Measurements from ENCODE around the gene ACOXL. TPM values are rescaled to one million over a fixed set of nuclear protein-coding genes. Genes with fewer than 3 reads are reported as not detected.

ACOXL gene
- total and polyA plus RNA-seq, 9 donors = 0.08 to 0.56 (median 0.19) TPM

DNA sequence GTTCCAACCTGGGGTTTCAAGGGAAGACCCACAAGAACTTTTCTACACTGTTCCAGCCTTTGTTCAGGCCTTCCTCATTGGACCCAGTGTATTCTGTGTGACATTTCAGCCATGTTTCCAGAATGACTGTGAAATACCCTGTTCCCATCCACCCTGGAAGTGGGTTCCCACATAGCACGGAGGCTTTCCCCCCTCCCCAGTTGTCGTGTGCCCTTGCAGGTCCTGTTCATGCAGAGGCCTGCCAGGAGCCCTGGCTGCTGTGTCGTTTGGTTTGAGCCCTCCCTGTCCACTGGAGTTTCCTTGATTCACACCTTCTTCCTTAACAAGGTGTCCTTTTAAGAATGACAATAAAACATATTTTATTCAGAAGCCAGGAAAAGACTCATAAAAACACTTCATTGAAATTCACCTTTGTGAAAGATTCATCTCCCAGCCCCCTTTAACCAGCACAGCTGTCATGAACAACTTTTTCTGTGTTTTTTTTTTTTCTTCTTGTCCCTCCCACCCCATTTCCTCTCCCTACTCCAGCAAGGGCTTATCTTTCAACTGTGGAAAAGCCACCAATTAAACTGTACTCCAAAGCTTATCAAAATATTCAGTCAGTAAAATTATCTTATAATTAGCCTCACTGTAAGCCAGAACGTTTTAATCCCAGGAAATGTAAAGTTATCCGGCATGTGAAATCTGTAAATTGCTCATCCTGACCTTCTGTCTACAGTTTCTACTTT, 106.4 kb downstream of the ACOXL start:
- peak; percentile 23 for DNase-seq
- Histone ChIP-seq H3K4me3 (ENCODE audit: low read length) (no peak overlapping the region), H3K27me3 (ENCODE audit: control insufficient read depth, insufficient read depth, low read length) (peaks cover 5% of the 10 kb centered on the region), H3K9me3 (replicated peaks; ENCODE audit: control insufficient read depth, low read depth, low read length) (no peaks in the 10 kb centered on the region), H3K27ac (ENCODE audit: low read length) (no peak overlapping the region), H3K4me1 (ENCODE audit: control insufficient read depth, insufficient read depth, low read length) (peaks cover 38% of the 10 kb centered on the region), H3K36me3 (ENCODE audit: control insufficient read depth, insufficient read depth, low read length) (no peaks in the 10 kb centered on the region)
- WGBS (ENCODE audit: insufficient coverage) = 30% methylated on average over 4 of the region's 5 CpGs

DNA sequence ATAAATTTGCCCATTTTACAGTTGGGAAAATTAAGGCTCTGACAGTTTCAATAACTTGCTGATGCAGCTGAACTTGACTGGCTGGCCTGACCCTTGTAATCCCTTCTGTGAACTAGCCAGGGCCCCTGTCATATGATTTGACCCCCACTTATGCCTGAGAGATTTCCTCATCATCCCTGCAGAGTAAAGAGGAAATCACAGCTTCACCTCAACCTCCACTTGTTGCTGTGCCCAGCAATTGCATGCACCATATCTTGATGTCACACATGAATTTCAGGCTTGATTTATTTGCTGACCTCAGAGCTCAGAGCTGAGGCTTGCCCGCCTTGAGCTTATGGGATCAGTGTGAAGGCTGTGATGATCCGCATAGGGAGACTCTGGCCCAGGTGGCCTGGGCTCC, 108.1 kb downstream of the ACOXL start:
- H3K27ac ChIP-seq (ENCODE audit: low read length) = no peak overlapping the region
- no peaks in the 10 kb centered on the region for H3K9me3 ChIP-seq (replicated peaks; ENCODE audit: control insufficient read depth, low read depth, low read length)
- DNase-seq = no peak
- WGBS (ENCODE audit: insufficient coverage) = 40% methylated on average over 1 of the region's 2 CpGs
- H3K27me3 ChIP-seq (ENCODE audit: control insufficient read depth, insufficient read depth, low read length) = peaks cover 5% of the 10 kb centered on the region
- H3K4me3 ChIP-seq (ENCODE audit: low read length) = no peak overlapping the region
- no peaks in the 10 kb centered on the region for H3K36me3 ChIP-seq (ENCODE audit: control insufficient read depth, insufficient read depth, low read length)
- peaks cover 39% of the 10 kb centered on the region for H3K4me1 ChIP-seq (ENCODE audit: control insufficient read depth, insufficient read depth, low read length)

DNA sequence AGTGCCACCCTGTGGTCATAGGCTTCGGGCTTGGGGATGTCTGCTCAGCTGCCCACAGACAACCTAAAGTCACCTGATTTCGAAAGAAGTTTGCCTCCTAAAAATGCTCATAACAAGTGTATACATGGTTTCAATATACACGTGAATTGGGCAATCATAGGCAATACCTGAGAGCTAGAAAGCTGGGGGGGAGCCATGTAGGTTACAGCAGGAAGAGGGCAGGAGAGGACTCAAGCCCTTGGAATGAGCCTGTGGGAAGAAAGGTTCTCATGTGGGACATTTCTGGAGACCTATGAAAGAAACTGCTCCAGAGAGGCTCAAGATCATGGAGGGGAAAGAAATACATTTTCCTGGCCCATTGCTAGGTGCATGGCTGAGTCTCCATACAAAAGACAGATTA, 109.7 kb downstream of the ACOXL start:
- Histone ChIP-seq H3K4me1 (ENCODE audit: control insufficient read depth, insufficient read depth, low read length) (peaks cover 34% of the 10 kb centered on the region), H3K27me3 (ENCODE audit: control insufficient read depth, insufficient read depth, low read length) (peaks cover 3% of the 10 kb centered on the region), H3K4me3 (ENCODE audit: low read length) (no peak overlapping the region), H3K9me3 (replicated peaks; ENCODE audit: control insufficient read depth, low read depth, low read length) (no peaks in the 10 kb centered on the region), H3K36me3 (ENCODE audit: control insufficient read depth, insufficient read depth, low read length) (no peaks in the 10 kb centered on the region), H3K27ac (ENCODE audit: low read length) (no peak overlapping the region)
- WGBS (ENCODE audit: insufficient coverage) = 60% methylated on average over 1 of the region's 3 CpGs
- no peak for DNase-seq

DNA sequence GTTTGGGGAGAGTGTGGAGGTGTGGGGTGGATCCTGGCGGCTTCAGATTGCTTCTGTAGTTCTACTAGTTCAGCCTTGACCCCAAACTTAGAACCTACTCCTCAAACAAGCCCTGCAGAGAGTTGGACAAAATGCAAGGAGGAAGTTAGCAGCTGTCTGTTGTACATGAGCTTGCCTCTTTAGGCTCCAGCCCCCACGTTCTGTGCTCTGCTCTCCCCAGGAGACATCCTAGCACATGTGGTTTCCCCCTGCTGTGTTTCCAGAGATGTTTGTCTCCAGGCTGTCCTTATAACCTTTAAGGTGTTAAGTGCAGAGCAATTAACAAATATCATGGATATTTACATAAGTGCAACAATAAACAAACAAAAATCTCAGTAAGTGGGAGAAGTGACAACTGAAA, 111.1 kb downstream of the ACOXL start:
- Histone ChIP-seq H3K4me3 (ENCODE audit: low read length) (no peak overlapping the region), H3K27me3 (ENCODE audit: control insufficient read depth, insufficient read depth, low read length) (peaks cover 3% of the 10 kb centered on the region), H3K4me1 (ENCODE audit: control insufficient read depth, insufficient read depth, low read length) (peaks cover 20% of the 10 kb centered on the region), H3K36me3 (ENCODE audit: control insufficient read depth, insufficient read depth, low read length) (no peaks in the 10 kb centered on the region), H3K9me3 (replicated peaks; ENCODE audit: control insufficient read depth, low read depth, low read length) (no peaks in the 10 kb centered on the region), H3K27ac (ENCODE audit: low read length) (no peak overlapping the region)
- no peak for DNase-seq
- no CpG with 5 or more reads among the region's 2 CpGs for WGBS (ENCODE audit: insufficient coverage)

DNA sequence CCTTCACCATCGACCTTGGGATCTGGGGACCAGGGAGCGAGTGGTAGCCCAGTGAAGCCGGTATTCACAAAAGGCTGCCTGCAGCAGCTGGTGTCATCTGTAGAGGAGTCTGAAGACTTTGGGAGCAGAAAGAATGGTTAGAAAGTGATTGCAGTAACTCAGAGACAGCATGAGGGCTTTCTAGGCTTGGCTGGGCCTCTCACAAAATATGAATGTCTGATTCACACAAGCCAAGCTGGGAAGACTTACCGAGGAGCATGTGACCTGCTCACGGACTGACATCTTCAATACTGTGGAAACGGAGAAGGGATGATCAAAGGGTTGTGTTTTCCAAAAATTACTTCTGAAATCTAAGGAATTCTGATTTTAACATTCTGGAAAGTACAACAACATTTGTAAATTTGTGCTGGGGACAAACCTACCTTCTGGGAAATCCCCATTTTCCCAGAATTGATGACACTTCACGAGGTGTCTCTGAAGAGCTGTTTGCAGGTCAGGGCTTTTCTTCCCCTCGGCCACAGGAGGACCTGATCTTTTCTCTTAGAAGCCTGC, 111.7 kb downstream of the ACOXL start:
- no peak for DNase-seq
- no peak overlapping the region for H3K4me3 ChIP-seq (ENCODE audit: low read length)

DNA sequence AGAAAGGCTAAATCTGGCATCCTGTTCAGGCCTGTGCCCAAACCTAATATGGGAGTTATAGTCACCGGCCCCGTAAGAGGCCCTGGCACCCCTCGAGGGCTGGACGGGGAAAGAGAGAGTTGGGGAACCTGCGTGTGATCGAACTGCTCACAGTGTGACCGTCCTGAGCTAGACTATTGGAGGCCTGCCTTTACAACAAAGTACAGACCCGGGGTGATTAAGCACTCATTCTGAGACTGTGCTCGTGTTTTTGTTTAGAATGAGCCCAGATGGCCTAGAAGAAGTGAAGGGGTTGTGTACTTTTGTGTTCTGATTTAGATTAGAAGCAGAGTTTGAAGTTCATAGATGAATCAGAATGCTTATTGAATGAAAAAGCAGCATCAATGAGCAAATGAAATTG, 115.3 kb downstream of the ACOXL start:
- Histone ChIP-seq H3K27me3 (ENCODE audit: control insufficient read depth, insufficient read depth, low read length) (no peaks in the 10 kb centered on the region), H3K4me3 (ENCODE audit: low read length) (no peak overlapping the region), H3K4me1 (ENCODE audit: control insufficient read depth, insufficient read depth, low read length) (peaks cover 8% of the 10 kb centered on the region), H3K9me3 (replicated peaks; ENCODE audit: control insufficient read depth, low read depth, low read length) (no peaks in the 10 kb centered on the region), H3K27ac (ENCODE audit: low read length) (no peak overlapping the region), H3K36me3 (ENCODE audit: control insufficient read depth, insufficient read depth, low read length) (no peaks in the 10 kb centered on the region)
- 75% methylated on average over 9 of the region's 9 CpGs for WGBS (ENCODE audit: insufficient coverage)
- no peak for DNase-seq

More for the DNA sequence above, 111.7 kb downstream of the ACOXL start:
- H3K27me3 ChIP-seq (ENCODE audit: control insufficient read depth, insufficient read depth, low read length) = peaks cover 3% of the 10 kb centered on the region
- WGBS (ENCODE audit: insufficient coverage) = 65% methylated on average over 6 of the region's 8 CpGs
- H3K27ac ChIP-seq (ENCODE audit: low read length) = no peak overlapping the region
- H3K9me3 ChIP-seq (replicated peaks; ENCODE audit: control insufficient read depth, low read depth, low read length) = no peaks in the 10 kb centered on the region
- H3K36me3 ChIP-seq (ENCODE audit: control insufficient read depth, insufficient read depth, low read length) = no peaks in the 10 kb centered on the region
- peaks cover 17% of the 10 kb centered on the region for H3K4me1 ChIP-seq (ENCODE audit: control insufficient read depth, insufficient read depth, low read length)

DNA sequence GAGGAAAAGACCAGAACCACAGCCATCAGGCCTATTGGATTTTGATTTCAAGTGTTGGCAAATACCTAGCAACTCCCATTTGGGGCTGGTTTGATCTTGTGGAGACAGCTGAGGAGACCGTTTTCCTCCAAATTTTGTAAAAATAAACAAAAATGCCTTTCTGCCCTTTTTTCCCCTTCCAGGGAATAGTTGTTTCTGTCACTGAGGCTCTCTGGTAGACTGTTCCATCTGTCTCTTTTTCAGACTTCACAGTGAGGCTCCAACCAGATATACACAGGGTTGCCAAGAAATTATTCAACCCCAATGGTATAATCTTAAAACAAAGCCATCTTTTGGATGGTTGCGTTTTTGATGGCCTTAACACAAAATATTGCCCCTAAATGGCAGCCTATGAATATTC, 115.7 kb downstream of the ACOXL start:
- no peaks in the 10 kb centered on the region for H3K9me3 ChIP-seq (replicated peaks; ENCODE audit: control insufficient read depth, low read depth, low read length)
- H3K27me3 ChIP-seq (ENCODE audit: control insufficient read depth, insufficient read depth, low read length) = no peaks in the 10 kb centered on the region
- WGBS (ENCODE audit: insufficient coverage) = no CpG with 5 or more reads among the region's 2 CpGs
- no peaks in the 10 kb centered on the region for H3K36me3 ChIP-seq (ENCODE audit: control insufficient read depth, insufficient read depth, low read length)
- no peak for DNase-seq
- H3K4me3 ChIP-seq (ENCODE audit: low read length) = no peak overlapping the region
- no peak overlapping the region for H3K27ac ChIP-seq (ENCODE audit: low read length)
- peaks cover 8% of the 10 kb centered on the region for H3K4me1 ChIP-seq (ENCODE audit: control insufficient read depth, insufficient read depth, low read length)

DNA sequence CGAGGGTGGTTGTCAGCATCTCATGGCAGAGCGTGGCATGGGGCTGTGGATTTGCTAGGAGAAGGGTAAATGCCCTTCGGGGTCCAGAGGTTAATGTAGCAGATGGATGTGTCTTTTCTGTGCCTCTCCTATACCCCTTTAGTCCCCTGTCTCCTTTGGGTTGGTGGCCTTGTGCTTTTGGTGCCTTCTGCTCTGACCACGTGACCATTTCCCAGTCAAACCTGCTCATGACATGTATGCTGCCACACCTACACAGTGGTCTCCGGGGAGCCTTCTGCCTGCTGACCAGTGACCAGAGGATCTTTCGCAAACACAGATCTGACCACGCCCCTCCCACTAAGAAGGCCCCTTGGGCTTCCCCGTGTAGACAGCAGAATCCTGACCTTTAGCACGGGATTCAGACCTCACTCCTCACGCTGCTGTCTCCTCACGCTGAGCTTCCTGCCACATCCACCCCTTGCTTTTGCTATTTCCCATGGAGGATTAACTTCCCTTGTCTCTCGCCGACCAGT, 116.2 kb downstream of the ACOXL start:
- no peak for DNase-seq

DNA sequence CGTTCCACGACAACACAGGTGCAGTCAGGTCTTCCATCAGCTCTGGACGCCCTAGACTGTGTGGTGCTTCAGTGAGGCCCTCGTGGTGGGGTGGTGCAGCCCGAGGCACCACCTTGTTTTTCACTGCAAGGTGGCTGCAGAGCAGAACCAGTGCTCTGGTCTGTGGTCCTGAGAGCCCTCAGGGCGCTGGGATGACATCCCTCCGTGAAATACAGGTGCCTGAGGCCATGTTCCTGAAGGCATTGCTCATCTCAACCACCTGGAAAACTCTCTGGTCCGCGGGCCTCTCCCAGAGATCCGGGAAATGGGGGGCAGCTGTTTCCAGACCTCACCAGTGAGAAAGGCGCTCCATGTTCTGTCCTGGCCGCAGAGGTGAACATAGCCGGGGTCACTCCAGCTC, 119.2 kb downstream of the ACOXL start:
- H3K4me1 ChIP-seq (ENCODE audit: control insufficient read depth, insufficient read depth, low read length) = no peaks in the 10 kb centered on the region

More for the DNA sequence above, 116.2 kb downstream of the ACOXL start:
- H3K27me3 ChIP-seq (ENCODE audit: control insufficient read depth, insufficient read depth, low read length) = no peaks in the 10 kb centered on the region
- peaks cover 4% of the 10 kb centered on the region for H3K4me1 ChIP-seq (ENCODE audit: control insufficient read depth, insufficient read depth, low read length)
- H3K36me3 ChIP-seq (ENCODE audit: control insufficient read depth, insufficient read depth, low read length) = no peaks in the 10 kb centered on the region
- H3K4me3 ChIP-seq (ENCODE audit: low read length) = no peak overlapping the region
- H3K27ac ChIP-seq (ENCODE audit: low read length) = no peak overlapping the region
- 71% methylated on average over 10 of the region's 13 CpGs for WGBS (ENCODE audit: insufficient coverage)
- no peaks in the 10 kb centered on the region for H3K9me3 ChIP-seq (replicated peaks; ENCODE audit: control insufficient read depth, low read depth, low read length)

DNA sequence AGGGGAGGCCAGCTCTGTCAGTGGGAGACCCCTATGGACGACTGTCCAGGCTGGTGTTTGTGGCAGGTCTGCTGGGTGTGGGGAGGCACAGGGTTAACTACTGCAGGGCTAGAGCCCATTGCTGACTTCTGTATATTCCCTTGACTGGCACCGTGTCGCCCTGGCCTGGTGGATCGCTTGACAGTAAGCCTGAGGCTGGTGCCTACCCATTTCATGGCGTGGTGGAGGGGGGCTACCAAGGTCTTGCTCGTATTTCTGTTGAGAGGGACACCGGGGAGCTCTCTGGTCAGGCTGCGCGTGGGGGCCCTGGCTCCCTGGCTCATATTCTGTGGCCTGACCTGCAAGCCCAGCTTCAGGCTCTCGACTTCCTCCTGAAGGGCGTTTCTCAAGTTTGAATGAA, 119.7 kb downstream of the ACOXL start:
- Histone ChIP-seq H3K9me3 (replicated peaks; ENCODE audit: control insufficient read depth, low read depth, low read length) (no peaks in the 10 kb centered on the region), H3K36me3 (ENCODE audit: control insufficient read depth, insufficient read depth, low read length) (no peaks in the 10 kb centered on the region), H3K27ac (ENCODE audit: low read length) (no peak overlapping the region), H3K27me3 (ENCODE audit: control insufficient read depth, insufficient read depth, low read length) (no peaks in the 10 kb centered on the region), H3K4me3 (ENCODE audit: low read length) (no peak overlapping the region), H3K4me1 (ENCODE audit: control insufficient read depth, insufficient read depth, low read length) (no peaks in the 10 kb centered on the region)
- DNase-seq = no peak
- WGBS (ENCODE audit: insufficient coverage) = 83% methylated on average over 10 of the region's 11 CpGs

More for the DNA sequence above, 119.2 kb downstream of the ACOXL start:
- Histone ChIP-seq H3K36me3 (ENCODE audit: control insufficient read depth, insufficient read depth, low read length) (no peaks in the 10 kb centered on the region), H3K4me3 (ENCODE audit: low read length) (no peak overlapping the region), H3K27me3 (ENCODE audit: control insufficient read depth, insufficient read depth, low read length) (no peaks in the 10 kb centered on the region), H3K27ac (ENCODE audit: low read length) (no peak overlapping the region), H3K9me3 (replicated peaks; ENCODE audit: control insufficient read depth, low read depth, low read length) (no peaks in the 10 kb centered on the region)
- DNase-seq = no peak
- 88% methylated on average over 13 of the region's 13 CpGs for WGBS (ENCODE audit: insufficient coverage)

Measured in muscle of leg (tissue), 11 donors.